Sigmoid colon (tissue), 7 donors: ENCODE results near the gene SH3RF3. TPM values are rescaled to one million over a fixed set of nuclear protein-coding genes. Genes with fewer than 3 reads are reported as not detected.

ENCODE experiments used
- DNase-seq: peaks from one replicate; pipeline ENCODE4 v3.0.0-alpha.2; 2019
- H3K27ac ChIP-seq, 4 donors: fragments of 200-600 bp; sonication (generic); one replicate each; pipeline ENCODE4 v1.5.1; 2016 to 2019; ENCODE audit warnings: mild to moderate bottlenecking in 1 of 4
- H3K27me3 ChIP-seq, 3 donors: fragments of 200-600 bp; sonication (generic); one replicate each; pipeline ENCODE4 v1.5.1; 2019; ENCODE audit warnings: mild to moderate bottlenecking in 1 of 3
- H3K36me3 ChIP-seq, 4 donors: fragments of 200-600 bp; sonication (generic); one replicate each; pipeline ENCODE4 v1.5.1; 2016 to 2019
- H3K4me1 ChIP-seq, 4 donors: fragments of 200-600 bp; sonication (generic); one replicate each; pipeline ENCODE4 v1.5.1; 2017 to 2019
- H3K4me3 ChIP-seq, 4 donors: fragments of 200-600 bp; sonication (generic); one replicate each; pipeline ENCODE4 v1.5.1; 2017 to 2019; ENCODE audit warnings: mild to moderate bottlenecking in 2 of 4, moderate library complexity in 1 of 4
- H3K9me3 ChIP-seq, 4 donors: fragments of 200-600 bp in 3 of 4; sonication (generic) in 3 of 4; one replicate each; pipeline versions ENCODE4 v1.5.1 to v1.6.1; 2013 to 2019
- EP300 ChIP-seq, 4 donors: sonication (generic); formaldehyde crosslinking; IDR thresholded peaks; one replicate each; pipeline ENCODE4 v1.6.1; 2017; ENCODE audit warnings: antibody characterized with exemption in 4 of 4
- POLR2A ChIP-seq, 2 donors: fragments of 450-650 bp; IDR thresholded peaks; one replicate each; pipeline ENCODE4 v1.6.1; 2016; ENCODE audit warnings: antibody characterized with exemption in 2 of 2, mild to moderate bottlenecking in 2 of 2, moderate library complexity in 2 of 2
- POLR2AphosphoS5 ChIP-seq, 4 donors: sonication (generic); formaldehyde crosslinking; IDR thresholded peaks; one replicate each; pipeline ENCODE4 v1.6.1; 2017; ENCODE audit warnings: antibody characterized with exemption in 4 of 4
- WGBS, 2 donors: extraction: QIAGEN DNeasy Blood & Tissue Kit; methylation state at CpG; one replicate each; pipeline ENCODE4 v1.1.7; 2013; 5-methylcytosine and 5-hydroxymethylcytosine counted together
- intact Hi-C: fragments of 100-400 bp; cut with DNase I; formaldehyde crosslinking; loops from one replicate; pipeline ENCODE4 v1.15.1; 2023
- polyA plus RNA-seq, 3 donors: library from polyadenylated mRNA; stranded (reverse); fragments of 200-250 nt; gene quantifications; one replicate each; pipeline ENCODE4 v1.2.3, GENCODE V29; 2013
- total RNA-seq, 4 donors: library from RNA; depleted of rRNA; stranded (reverse); fragments of >200 nt; gene quantifications; one replicate each; pipeline ENCODE4 v1.1.0, GENCODE V29; 2016
- TF ChIP-seq, protein P1 (sequence below), 4 experiments: fragments of 450-650 bp in 3 of 4; fragments of 200-600 bp in 1 of 4; IDR thresholded peaks; one replicate each; pipeline ENCODE4 v1.5.1; 2016 to 2019; ENCODE audit warnings: antibody characterized with exemption in 4 of 4, mild to moderate bottlenecking in 3 of 4, moderate library complexity in 2 of 4
- donor health status: healthy with polysubstance abuse.
- donor health status: Bipolar disorder and iron deficiency.
- donor health status: healthy.

SH3RF3 gene
- total and polyA plus RNA-seq, 7 donors = 0.69 to 10.0 (median 3.4) TPM

DNA sequence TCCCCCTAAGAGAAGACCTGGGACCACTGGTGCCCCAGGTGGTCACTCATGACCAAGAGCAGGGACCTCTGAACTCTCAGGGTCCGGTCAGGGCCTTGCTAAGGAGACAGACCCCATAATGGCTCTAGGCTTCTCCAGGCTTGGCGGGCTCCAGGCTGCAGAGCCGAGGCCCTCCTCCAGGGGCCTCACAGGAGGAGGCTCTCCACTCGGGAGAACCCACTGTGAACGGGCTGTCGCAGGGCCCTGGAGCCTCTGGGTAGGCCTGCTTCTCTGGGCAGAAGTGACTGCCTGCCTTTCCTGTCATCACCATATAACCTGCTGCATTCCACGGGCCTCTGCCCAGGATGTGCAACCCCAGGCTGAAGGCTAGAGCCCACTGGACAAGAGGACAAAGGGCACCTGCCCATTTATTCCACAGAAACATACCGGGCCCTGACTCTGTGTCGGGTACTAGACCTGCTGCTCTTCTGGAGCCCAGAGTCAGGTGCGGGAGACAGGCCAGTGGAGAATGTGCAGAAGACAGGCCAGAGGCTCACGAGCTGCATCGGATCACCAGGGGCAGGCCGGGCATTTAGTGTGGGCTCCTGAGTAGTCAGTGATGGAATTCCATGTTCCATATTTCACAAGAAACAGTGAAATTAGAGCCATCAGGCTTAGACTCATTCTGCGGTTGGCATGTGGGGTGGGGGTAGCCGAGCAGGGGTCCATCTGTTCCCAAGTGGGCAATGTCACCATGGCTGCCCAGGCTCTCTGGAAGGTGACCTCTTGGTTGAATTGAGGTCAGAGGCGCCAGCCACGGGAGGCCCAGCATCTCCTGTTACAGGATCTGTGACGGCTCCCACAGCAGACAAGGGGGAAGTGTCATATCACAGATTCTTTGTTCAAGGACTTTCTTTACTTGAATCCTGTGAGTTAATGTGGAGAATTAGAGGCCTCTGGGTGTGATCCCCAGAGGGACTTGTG is 220.8 kb downstream of the SH3RF3 start:
- Histone ChIP-seq H3K27ac (peak overlapping the region in 3 of 4 donors; percentile 17 to 64 (median 44)), H3K36me3 (no peaks in the 10 kb centered on the region), H3K27me3 (no peaks in the 10 kb centered on the region), H3K4me1 (peaks cover 0 to 36% (median 34%) of the 10 kb centered on the region in 4 donors), H3K4me3 (no peak overlapping the region), H3K9me3 (no peaks in the 10 kb centered on the region)
- intact Hi-C loops = no loop called here
- TF ChIP-seq POLR2AphosphoS5 (IDR thresholded peaks at IDR 0.05) = no peak
- TF ChIP-seq, protein P1, sequence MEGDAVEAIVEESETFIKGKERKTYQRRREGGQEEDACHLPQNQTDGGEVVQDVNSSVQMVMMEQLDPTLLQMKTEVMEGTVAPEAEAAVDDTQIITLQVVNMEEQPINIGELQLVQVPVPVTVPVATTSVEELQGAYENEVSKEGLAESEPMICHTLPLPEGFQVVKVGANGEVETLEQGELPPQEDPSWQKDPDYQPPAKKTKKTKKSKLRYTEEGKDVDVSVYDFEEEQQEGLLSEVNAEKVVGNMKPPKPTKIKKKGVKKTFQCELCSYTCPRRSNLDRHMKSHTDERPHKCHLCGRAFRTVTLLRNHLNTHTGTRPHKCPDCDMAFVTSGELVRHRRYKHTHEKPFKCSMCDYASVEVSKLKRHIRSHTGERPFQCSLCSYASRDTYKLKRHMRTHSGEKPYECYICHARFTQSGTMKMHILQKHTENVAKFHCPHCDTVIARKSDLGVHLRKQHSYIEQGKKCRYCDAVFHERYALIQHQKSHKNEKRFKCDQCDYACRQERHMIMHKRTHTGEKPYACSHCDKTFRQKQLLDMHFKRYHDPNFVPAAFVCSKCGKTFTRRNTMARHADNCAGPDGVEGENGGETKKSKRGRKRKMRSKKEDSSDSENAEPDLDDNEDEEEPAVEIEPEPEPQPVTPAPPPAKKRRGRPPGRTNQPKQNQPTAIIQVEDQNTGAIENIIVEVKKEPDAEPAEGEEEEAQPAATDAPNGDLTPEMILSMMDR (IDR thresholded peaks at IDR 0.05) = no peak
- TF ChIP-seq POLR2A (IDR thresholded peaks at IDR 0.05) = no peak
- no peak for TF ChIP-seq EP300 (IDR thresholded peaks at IDR 0.05)
- WGBS, 2 donors = 87 to 93% methylated on average over 18 of the region's 18 CpGs
- DNase-seq = no peak

DNA sequence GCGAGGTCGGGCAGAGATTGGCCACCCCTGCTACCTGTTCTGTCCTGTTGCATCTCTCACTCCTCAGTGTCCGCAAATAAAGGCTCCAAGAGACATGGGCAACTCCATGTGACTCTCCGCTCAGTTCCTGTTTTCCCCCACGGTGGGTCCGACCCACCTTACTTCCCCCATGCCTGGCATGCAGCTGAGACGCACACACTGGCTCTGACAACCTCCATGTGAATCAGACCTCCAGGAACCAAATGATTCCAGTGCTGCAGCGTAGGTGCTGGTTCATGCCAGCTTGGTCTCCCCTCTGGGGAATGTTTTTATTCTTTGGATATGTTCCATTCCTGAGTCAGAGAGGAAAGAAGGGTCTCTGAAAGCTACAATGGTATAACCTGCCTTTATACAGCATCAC is 221.5 kb downstream of the SH3RF3 start:
- no peak overlapping the region for H3K4me3 ChIP-seq
- whole genome bisulfite sequencing, 2 donors = 79 to 90% methylated on average over 8 of the region's 8 CpGs
- TF ChIP-seq POLR2AphosphoS5 (IDR thresholded peaks at IDR 0.05) = no peak
- TF ChIP-seq, protein P1 (IDR thresholded peaks at IDR 0.05) = no peak
- no peaks in the 10 kb centered on the region for H3K9me3 ChIP-seq
- DNase-seq = no peak
- peaks cover 0 to 36% (median 34%) of the 10 kb centered on the region in 4 donors for H3K4me1 ChIP-seq
- intact Hi-C loops = no loop called here
- H3K27me3 ChIP-seq = no peaks in the 10 kb centered on the region
- H3K27ac ChIP-seq = peak overlapping the region; percentile 17 to 64 (median 36)
- no peaks in the 10 kb centered on the region for H3K36me3 ChIP-seq

DNA sequence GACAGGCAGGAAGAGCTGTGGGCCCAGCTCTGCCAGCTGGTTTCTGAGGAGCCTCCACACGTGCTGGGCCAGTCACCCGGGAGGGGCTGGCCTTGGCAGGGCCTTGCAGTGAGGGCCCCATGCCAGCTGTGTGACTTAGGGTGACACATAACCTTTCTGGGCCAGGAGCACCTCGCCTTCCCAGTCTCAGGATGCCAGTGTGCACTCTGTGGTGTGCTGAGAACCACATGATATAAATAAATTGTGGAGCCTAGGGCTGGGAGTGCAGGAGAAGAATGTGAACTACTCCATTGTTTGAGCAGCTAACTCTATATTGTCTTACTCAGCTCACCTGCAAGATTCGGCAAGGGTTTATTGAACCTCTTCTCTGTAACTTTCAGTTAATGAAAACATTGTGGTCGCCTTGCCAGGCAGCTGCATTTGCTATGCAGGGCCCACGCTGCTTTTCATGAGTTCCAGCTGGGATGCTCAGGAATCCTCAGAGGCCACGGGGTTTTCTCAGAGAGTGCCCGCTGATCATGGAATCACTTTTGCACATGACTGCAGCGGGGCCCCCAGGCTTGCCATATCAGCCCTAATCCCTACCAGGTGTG is 222.3 kb downstream of the SH3RF3 start:
- intact Hi-C loops = no loop called here
- DNase-seq = peak; percentile 82
- Histone ChIP-seq H3K4me1 (peaks cover 0 to 36% (median 34%) of the 10 kb centered on the region in 4 donors), H3K36me3 (no peaks in the 10 kb centered on the region), H3K9me3 (no peaks in the 10 kb centered on the region), H3K4me3 (no peak overlapping the region), H3K27ac (peak overlapping the region; percentile 17 to 64 (median 36)), H3K27me3 (no peaks in the 10 kb centered on the region)
- TF ChIP-seq EP300 (IDR thresholded peaks at IDR 0.05) (no peak), POLR2AphosphoS5 (IDR thresholded peaks at IDR 0.05) (peak in 3 of 4 donors; percentile 14 to 45 (median 38))
- WGBS, 2 donors = 39 to 53% methylated on average over 9 of the region's 9 CpGs

DNA sequence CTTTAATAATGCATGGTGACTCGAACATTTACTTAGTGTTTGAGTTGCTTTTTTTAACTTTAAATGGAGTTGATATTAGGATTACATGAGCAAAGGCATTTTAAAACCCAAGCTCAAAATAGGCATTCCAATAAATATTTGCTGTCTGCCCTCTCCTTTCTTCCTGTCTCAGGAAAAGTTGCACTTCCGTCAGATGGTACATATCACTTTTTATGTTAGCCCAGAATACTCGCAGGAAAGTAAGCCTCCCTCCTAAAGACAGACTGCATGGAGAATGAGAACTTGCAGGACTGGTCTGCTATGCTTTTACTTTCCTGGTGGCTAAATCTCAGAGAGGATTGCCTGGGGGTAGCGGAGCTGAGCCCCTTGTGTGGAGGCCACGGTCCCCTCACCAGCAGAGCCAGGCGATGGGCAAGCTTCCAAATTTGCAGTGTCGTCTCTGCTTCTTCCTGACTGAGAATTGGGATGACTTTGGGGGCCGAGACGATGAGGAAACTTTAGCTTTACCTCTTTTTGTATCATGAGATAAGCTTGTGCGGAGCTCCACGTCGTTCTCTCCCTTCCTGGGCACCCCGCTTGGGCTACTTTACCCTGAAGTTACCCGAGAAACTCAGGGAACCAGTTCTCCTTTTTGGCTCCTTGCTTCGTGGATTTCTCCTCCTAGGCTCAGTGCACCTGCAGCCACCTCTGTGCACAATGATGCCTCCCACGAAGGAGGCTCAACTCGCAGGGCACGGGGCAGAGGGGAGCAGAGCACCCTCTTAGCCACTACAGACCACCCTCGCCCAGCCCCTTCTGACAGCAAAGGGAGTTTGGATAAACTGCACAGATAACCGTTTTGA is 223.3 kb downstream of the SH3RF3 start:
- H3K9me3 ChIP-seq = no peaks in the 10 kb centered on the region
- H3K4me1 ChIP-seq = peaks cover 0 to 36% (median 34%) of the 10 kb centered on the region in 4 donors
- peak overlapping the region in 3 of 4 donors; percentile 28 to 64 (median 44) for H3K27ac ChIP-seq
- TF ChIP-seq EP300 (IDR thresholded peaks at IDR 0.05) = no peak
- no peak for TF ChIP-seq POLR2AphosphoS5 (IDR thresholded peaks at IDR 0.05)
- TF ChIP-seq POLR2A (IDR thresholded peaks at IDR 0.05) = no peak
- TF ChIP-seq, protein P1 (IDR thresholded peaks at IDR 0.05) = no peak
- H3K4me3 ChIP-seq = no peak overlapping the region
- no peaks in the 10 kb centered on the region for H3K27me3 ChIP-seq
- 77 to 86% methylated on average over 20 of the region's 20 CpGs for WGBS, 2 donors
- DNase-seq = no peak
- intact Hi-C loops = no loop called here
- H3K36me3 ChIP-seq = no peaks in the 10 kb centered on the region
